Kidney epithelial cell (primary cell): ENCODE data around the gene ELAC2. TPM values are rescaled to one million over a fixed set of nuclear protein-coding genes. Genes with fewer than 3 reads are reported as not detected.

Source experiments
- DNase-seq: peaks from one replicate; pipeline ENCODE4 v3.0.0-alpha.2; 2010; ENCODE audit warnings: low read depth
- H3K27me3 ChIP-seq: 2 replicates; pipeline ENCODE4 v1.6.0; 2011; ENCODE audit warnings: low read length; ENCODE audit not compliant: control insufficient read depth, insufficient read depth
- H3K36me3 ChIP-seq: 2 replicates; pipeline ENCODE4 v1.5.1; 2011; ENCODE audit warnings: low read length; ENCODE audit not compliant: control insufficient read depth, insufficient read depth
- H3K4me3 ChIP-seq: 2 replicates; pipeline ENCODE4 v1.5.1; 2011; ENCODE audit warnings: low read depth, mild to moderate bottlenecking, control low read depth, low read length
- total RNA-seq: library from RNA; depleted of rRNA; stranded (reverse); fragments of >200 nt; gene quantifications from 2 replicates; pipeline ENCODE4 v1.2.3, GENCODE V29; 2015
- TF ChIP-seq, protein P1 (sequence below): IDR thresholded peaks from 2 replicates; pipeline ENCODE4 v1.5.1; 2011; ENCODE audit warnings: mild to moderate bottlenecking, moderate library complexity, low read length, control low read depth, inconsistent platforms; ENCODE audit not compliant: insufficient read depth, poor library complexity, severe bottlenecking

Gene ELAC2
- total RNA-seq, 1 donor from 2014 or later: 73.7 TPM

DNA sequence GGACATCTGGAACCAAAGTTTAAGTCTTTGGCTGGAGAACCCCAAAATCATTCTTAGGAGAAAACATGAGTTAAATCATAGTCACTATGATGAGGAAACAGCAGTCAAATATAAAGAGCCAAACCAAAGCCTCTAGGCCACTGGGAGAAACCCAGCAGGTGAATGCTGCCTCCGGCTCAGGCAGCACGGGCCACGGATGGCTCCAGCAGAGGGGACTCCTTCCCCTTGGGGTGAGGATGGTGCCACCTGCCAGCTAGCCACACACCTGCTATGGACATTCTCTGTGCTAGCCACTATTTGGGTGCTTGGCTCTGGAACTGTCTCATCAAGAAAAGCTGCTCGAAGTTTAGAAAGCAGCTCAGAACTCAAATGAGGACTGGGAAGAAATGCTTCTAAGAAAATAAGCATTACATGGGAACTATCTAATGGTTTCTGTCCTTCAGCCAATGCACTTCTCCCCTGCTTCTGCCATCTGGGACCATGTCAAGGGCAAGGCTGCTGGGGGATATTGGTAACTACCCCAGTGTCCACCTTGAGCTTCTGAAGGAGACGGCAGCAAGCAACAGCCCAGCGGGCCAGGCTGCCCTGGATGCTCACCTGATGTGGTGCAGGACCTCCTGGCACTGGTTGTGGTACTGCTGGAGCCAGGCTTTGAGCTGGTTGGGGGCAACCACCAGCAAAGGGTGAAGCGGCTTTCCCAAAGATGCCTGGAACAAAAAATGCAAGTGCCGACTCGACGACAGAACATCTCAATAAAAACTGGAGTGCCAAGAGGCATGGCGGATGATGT is 22.5 kb downstream of the ELAC2 start:
- peaks cover 10% of the 10 kb centered on the region for H3K36me3 ChIP-seq
- TF ChIP-seq, protein P1, sequence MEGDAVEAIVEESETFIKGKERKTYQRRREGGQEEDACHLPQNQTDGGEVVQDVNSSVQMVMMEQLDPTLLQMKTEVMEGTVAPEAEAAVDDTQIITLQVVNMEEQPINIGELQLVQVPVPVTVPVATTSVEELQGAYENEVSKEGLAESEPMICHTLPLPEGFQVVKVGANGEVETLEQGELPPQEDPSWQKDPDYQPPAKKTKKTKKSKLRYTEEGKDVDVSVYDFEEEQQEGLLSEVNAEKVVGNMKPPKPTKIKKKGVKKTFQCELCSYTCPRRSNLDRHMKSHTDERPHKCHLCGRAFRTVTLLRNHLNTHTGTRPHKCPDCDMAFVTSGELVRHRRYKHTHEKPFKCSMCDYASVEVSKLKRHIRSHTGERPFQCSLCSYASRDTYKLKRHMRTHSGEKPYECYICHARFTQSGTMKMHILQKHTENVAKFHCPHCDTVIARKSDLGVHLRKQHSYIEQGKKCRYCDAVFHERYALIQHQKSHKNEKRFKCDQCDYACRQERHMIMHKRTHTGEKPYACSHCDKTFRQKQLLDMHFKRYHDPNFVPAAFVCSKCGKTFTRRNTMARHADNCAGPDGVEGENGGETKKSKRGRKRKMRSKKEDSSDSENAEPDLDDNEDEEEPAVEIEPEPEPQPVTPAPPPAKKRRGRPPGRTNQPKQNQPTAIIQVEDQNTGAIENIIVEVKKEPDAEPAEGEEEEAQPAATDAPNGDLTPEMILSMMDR: no peak

DNA sequence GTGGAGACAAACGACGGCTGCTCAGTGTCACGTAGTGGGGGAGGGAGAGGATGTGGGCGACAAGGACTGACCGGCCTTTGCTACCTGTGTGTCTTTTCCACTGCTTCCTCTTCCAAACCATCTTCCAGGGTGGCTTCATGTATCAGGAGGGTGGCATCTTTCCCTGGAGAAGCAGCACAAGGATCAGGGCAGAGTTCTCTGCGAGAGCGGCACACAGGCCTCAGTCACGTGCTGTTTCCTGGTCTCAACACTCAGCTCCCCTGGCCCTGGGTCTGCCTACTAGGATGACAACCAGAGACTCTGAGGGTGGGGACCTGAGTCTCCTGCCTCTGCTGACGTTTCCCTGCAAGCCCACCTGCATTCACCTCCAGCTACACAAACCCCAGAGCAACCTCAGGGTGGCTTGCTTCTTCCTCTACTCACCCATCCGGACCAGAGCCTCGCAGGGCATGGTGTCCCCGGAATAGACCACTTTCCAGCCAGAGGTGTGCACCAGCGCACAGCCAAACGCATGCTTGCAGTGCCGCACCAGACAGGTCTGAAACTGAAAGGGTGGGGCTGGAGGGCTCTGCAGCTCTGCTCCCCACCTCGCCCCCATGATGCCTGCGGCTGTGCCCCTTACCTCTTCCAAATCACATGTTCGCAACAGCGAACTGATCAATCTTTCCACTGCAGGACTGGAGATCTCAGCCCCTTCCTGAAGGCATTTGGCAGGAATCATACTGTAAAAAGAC is 23.3 kb downstream of the ELAC2 start:
- Histone ChIP-seq H3K4me3 (no peak overlapping the region), H3K36me3 (peaks cover 9% of the 10 kb centered on the region), H3K27me3 (no peaks in the 10 kb centered on the region)
- TF ChIP-seq, protein P1: no peak
- no peak for DNase-seq

More for the DNA sequence above, 22.5 kb downstream of the ELAC2 start:
- Histone ChIP-seq H3K4me3 (no peak overlapping the region), H3K27me3 (no peaks in the 10 kb centered on the region)
- no peak for DNase-seq

DNA sequence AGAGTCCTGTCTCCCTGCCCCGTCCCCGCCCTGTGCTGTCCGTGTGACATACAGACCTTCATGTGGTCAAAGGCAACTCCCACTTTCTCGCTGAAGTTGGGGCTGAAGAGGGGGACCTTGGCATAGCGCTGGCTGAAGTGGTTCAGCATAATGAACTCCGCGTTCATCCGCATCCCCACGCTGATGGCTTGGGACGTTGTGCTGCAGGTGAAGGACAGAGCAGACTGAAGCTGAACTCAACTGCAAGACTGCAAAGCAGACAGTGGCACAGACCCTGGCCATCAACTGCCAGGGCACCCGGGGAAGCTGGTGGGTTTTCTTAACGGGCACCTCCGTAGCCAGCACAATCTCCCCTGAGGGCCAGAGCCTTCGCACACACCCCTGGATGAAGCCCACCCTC is 24.2 kb downstream of the ELAC2 start:
- TF ChIP-seq, protein P1: no peak
- DNase-seq: no peak
- Histone ChIP-seq H3K4me3 (no peak overlapping the region), H3K36me3 (peaks cover 8% of the 10 kb centered on the region), H3K27me3 (no peaks in the 10 kb centered on the region)

DNA sequence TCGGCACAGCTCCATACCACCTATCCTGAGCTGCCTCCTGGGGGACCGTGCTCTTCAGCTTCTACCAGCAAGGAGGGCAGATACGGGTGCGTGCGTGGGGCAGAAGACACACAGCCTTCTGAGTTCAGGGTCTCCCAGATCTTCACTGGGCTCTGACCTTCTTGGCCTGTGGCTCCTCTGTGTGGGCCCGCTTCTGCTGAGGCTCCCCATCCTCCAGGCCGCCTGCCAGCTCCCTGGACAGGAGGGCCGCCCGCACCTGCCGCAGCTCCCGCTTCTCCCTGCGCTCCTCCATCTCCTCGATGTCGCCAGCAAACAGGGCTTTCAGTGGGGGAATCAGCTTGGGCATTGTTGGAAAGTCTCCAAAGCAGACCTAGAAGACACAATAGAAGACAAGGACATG is 25.2 kb downstream of the ELAC2 start:
- Histone ChIP-seq H3K4me3 (no peak overlapping the region), H3K36me3 (peaks cover 8% of the 10 kb centered on the region), H3K27me3 (no peaks in the 10 kb centered on the region)
- no peak for DNase-seq
- TF ChIP-seq, protein P1: no peak

DNA sequence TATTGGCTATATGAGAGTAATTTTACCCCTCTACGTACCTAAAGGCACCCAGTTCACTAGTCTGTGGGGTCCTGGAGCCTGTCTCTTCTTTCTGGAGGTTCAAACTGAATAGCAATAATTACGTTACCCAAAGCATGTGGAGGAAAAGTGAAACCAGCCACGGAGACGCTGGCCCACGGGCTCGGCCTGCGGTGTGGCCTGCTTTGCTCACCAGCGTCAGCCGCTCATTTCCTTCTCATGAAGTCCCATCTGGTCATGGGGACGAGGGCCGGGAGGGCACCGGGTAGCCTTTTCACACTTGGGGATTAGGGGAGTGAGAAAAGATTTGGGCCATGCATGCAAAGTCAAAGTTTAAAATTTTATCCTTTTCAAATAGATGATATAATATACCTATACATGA is 26.9 kb downstream of the ELAC2 start:
- Histone ChIP-seq H3K4me3 (no peak overlapping the region), H3K27me3 (no peaks in the 10 kb centered on the region), H3K36me3 (peaks cover 8% of the 10 kb centered on the region)
- TF ChIP-seq, protein P1: no peak
- no peak for DNase-seq
